ENCODE measurements around the gene ZNF627. TPM values are rescaled to one million over a fixed set of nuclear protein-coding genes. Genes with fewer than 3 reads are reported as not detected.

The ZNF627 gene
- total RNA-seq, 1 donor from 2014 or later: 48.2 TPM

DNA sequence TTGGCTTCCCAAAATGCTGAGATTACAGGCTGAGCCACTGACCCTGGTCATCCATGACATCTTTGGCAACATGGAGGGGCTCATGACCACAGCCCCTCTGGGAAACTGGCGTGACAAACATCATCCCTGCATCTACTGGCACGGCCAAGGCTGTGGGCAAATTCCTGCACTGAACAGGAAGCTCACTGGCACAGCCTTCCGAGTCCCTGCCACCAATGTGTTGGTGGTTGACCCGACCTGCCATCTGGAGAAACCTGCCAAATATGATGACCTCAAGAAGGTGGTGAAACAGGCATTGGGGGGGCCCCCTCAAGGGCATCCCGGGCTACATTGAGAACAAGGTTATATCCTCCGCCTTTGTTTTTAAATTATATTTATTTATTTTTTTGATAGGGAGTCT lies 11.0 kb upstream of the ZNF627 start:
- Mint-ChIP-seq H3K27ac (ENCODE audit: unreplicated experiment) (no peak overlapping the region), H3K4me1 (ENCODE audit: low read depth, unreplicated experiment) (peaks cover 2% of the 10 kb centered on the region), H3K27me3 (ENCODE audit: unreplicated experiment) (peaks cover 8% of the 10 kb centered on the region), H3K36me3 (ENCODE audit: unreplicated experiment) (no peaks in the 10 kb centered on the region), H3K9me3 (ENCODE audit: unreplicated experiment) (peaks cover 5% of the 10 kb centered on the region), H3K4me3 (ENCODE audit: unreplicated experiment) (no peak overlapping the region)
- TF ChIP-seq, protein P1, sequence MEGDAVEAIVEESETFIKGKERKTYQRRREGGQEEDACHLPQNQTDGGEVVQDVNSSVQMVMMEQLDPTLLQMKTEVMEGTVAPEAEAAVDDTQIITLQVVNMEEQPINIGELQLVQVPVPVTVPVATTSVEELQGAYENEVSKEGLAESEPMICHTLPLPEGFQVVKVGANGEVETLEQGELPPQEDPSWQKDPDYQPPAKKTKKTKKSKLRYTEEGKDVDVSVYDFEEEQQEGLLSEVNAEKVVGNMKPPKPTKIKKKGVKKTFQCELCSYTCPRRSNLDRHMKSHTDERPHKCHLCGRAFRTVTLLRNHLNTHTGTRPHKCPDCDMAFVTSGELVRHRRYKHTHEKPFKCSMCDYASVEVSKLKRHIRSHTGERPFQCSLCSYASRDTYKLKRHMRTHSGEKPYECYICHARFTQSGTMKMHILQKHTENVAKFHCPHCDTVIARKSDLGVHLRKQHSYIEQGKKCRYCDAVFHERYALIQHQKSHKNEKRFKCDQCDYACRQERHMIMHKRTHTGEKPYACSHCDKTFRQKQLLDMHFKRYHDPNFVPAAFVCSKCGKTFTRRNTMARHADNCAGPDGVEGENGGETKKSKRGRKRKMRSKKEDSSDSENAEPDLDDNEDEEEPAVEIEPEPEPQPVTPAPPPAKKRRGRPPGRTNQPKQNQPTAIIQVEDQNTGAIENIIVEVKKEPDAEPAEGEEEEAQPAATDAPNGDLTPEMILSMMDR (IDR thresholded peaks at IDR 0.05; ENCODE audit: partially characterized antibody, unreplicated experiment): no peak
- DNase-seq: no peak

DNA sequence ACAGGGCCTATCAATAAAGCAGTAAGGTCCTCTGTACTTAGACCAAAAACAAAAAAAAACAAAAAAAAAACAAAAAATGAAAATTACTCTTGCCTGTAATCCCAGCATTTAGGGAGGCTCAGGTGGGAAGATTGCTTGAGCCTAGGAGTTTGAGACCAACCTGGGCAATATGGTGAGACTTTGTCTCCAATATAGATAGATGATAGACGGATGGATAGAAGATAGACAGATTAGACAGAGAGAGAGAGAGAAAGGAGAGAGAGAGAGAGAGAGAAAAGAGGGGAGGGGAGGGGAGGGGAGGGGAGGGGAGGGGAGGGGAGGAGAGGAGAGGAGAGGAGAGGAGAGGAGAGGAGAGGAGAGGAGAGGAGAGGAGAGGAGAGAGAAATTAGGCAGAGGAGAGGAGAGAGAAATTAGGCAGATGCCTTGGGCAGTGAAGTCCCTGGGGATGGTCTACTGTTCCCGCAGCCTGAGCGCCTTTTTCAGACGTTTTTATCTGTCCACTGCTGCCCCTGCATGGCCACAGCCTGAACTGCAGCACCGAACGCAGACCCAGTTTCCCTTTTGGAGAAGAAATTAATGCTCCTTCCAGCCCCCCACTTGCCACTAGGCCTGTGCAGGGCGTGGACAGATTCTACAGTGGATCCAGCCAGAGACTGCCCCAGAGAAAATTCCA lies 9.8 kb upstream of the ZNF627 start:
- TF ChIP-seq, protein P1 (IDR thresholded peaks at IDR 0.05; ENCODE audit: partially characterized antibody, unreplicated experiment): peak; percentile 82
- Mint-ChIP-seq H3K9me3 (ENCODE audit: unreplicated experiment) (peaks cover 7% of the 10 kb centered on the region), H3K27me3 (ENCODE audit: unreplicated experiment) (peaks cover 6% of the 10 kb centered on the region), H3K4me3 (ENCODE audit: unreplicated experiment) (peak overlapping the region; percentile 38), H3K27ac (ENCODE audit: unreplicated experiment) (no peak overlapping the region), H3K36me3 (ENCODE audit: unreplicated experiment) (no peaks in the 10 kb centered on the region), H3K4me1 (ENCODE audit: low read depth, unreplicated experiment) (peaks cover 2% of the 10 kb centered on the region)
- peak; percentile 87 for DNase-seq

DNA sequence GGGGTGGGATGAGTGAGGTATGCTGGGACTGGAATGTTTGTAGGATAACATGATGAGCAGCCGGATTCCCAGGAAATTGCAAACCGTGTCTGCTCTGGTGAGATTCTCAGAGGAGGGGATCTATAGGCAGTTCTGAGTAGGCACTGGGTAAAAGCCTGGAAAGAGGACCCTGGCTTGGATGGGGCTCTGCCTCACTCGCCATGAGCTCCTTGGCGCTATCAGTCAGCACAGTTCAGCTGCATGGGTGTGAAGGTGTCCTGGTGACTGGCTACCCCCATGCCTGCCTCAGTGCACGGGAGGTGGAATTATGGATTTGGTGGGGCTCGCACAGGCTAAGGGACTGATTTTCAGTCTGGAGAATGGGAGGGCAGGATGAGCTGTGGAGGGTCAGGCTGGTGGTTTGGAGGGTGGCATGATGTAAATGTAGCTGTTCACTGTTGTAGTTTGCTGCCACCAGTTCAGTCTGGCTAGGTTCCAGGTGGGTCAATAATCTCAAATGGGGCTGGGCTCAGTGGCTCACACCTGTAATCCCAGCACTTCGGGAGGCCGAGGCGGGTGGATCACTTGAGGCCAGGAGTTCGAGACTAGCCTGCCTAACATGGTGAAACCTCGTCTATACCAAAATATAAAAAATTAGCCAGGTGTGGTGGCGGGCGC lies 9.2 kb upstream of the ZNF627 start:
- Mint-ChIP-seq H3K27ac (ENCODE audit: unreplicated experiment) (no peak overlapping the region), H3K4me1 (ENCODE audit: low read depth, unreplicated experiment) (peaks cover 2% of the 10 kb centered on the region), H3K9me3 (ENCODE audit: unreplicated experiment) (peaks cover 7% of the 10 kb centered on the region), H3K27me3 (ENCODE audit: unreplicated experiment) (peaks cover 6% of the 10 kb centered on the region), H3K36me3 (ENCODE audit: unreplicated experiment) (no peaks in the 10 kb centered on the region), H3K4me3 (ENCODE audit: unreplicated experiment) (peak overlapping the region; percentile 38)
- TF ChIP-seq, protein P1 (IDR thresholded peaks at IDR 0.05; ENCODE audit: partially characterized antibody, unreplicated experiment): peak; percentile 46
- DNase-seq: no peak

DNA sequence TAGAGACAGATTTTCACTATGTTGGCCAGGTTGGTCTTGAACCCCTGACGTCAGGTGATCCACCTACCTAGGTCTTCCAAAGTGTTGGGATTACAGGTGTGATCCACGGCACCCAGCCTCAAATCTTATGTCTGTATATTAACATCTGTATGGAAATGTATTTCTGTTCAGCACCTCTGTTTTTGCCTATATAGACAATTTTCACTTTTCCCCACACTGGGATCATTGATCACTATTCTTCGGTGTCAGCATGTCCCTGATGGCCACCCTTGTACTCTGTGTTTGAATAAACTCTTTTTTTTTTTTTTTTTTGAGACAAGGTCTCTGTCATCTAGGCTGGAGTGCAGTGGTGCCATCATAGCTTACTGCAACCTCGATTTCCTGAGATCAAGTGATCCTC lies 3.2 kb upstream of the ZNF627 start:
- peaks cover 3% of the 10 kb centered on the region for H3K27me3 Mint-ChIP-seq (ENCODE audit: unreplicated experiment)
- H3K9me3 Mint-ChIP-seq (ENCODE audit: unreplicated experiment): peaks cover 5% of the 10 kb centered on the region
- H3K27ac Mint-ChIP-seq (ENCODE audit: unreplicated experiment): no peak overlapping the region
- no peak overlapping the region for H3K4me3 Mint-ChIP-seq (ENCODE audit: unreplicated experiment)
- DNase-seq: no peak
- no peaks in the 10 kb centered on the region for H3K4me1 Mint-ChIP-seq (ENCODE audit: low read depth, unreplicated experiment)
- no peaks in the 10 kb centered on the region for H3K36me3 Mint-ChIP-seq (ENCODE audit: unreplicated experiment)
- TF ChIP-seq, protein P1 (IDR thresholded peaks at IDR 0.05; ENCODE audit: partially characterized antibody, unreplicated experiment): no peak

DNA sequence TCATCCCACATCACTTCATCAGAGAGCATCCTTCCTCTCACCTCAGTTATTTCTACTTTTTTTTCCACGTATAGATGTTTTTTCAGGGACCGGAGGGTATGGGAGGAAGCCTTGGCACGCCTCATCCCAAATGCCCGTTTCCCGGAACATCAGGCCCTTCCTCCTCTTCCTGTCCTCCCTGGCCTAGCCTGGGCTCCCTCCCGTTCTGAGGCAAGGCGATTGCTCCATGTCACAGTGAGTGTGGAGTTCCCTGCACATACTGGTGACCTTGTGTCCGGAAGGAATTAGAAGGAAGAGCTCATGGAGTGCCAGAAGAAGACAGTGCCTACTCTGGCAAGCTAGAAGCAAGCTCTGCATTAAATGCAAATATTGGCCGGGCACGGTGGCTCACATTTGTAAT lies 1.1 kb upstream of the ZNF627 start:
- Mint-ChIP-seq H3K36me3 (ENCODE audit: unreplicated experiment) (no peaks in the 10 kb centered on the region), H3K27ac (ENCODE audit: unreplicated experiment) (no peak overlapping the region), H3K9me3 (ENCODE audit: unreplicated experiment) (peaks cover 3% of the 10 kb centered on the region), H3K4me1 (ENCODE audit: low read depth, unreplicated experiment) (peaks cover 11% of the 10 kb centered on the region), H3K27me3 (ENCODE audit: unreplicated experiment) (peaks cover 1% of the 10 kb centered on the region), H3K4me3 (ENCODE audit: unreplicated experiment) (peak overlapping the region; percentile 30)
- DNase-seq: no peak
- TF ChIP-seq, protein P1 (IDR thresholded peaks at IDR 0.05; ENCODE audit: partially characterized antibody, unreplicated experiment): no peak

All from glutamatergic neuron (in vitro differentiated cells).